NCI-H82 treated with DMSO at 0.1 percent for 48 hours (cell line): ENCODE results near the gene IL3RA.

ENCODE experiments used
- DNase-seq: peaks from one replicate; lab custom pipeline; 2025; ENCODE audit not compliant: unreplicated experiment; lab: John Stamatoyannopoulos, UW

Gene IL3RA

GRCh38 chrX:1380672-1381233 is 44.2 kb downstream of the IL3RA start:
- DNase-seq, result no peak

GRCh38 chrX:1384658-1385252 is 48.2 kb downstream of the IL3RA start:
- DNase-seq, result no peak

DNA sequence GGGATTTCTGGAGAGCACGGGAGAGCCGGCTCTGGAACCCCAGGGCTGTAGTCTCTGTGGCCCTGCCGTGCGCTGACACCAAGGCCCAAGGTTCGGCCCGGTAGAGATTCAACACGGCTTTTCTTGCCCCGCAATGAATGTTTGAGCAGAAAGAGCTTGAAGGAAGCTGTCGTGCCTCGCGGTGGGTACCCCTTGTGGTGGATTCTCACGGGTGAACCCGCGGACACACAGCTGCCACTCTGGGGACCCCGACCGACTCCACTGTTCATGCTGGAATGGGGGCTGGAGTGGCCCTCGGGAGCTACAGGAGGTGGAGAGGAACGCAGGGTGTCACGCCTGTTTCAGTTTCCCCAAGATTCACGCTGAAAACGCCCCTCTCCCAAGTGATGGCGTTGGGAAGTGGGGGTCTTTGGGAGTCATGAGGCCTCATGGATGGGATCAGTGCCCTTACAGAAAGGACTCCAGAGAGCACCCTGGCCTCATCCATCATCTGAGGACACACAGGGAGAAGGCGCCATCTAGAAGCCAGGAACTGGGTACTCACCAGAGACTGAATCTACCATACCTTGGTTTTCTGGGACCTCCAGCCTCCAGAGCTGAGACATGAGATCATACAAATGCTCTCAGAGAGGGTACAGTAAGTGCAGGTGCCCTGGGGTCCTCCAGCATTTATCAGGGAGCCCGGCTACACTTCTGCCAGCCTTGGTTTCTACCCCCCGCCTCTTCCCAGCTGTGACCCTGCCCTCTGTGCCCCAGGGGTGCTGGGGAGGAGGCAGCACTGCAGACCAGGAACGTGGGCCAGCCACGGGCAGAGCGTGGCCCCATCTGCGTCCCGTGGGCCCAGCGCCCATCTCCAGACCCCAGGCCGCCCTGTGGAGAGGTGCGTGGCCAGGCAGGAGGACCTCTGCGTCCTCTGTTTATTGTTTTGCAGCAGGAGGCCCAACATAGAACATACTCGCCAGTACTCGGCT is 49.0 kb downstream of the IL3RA start:
- DNase-seq, result no peak

DNA sequence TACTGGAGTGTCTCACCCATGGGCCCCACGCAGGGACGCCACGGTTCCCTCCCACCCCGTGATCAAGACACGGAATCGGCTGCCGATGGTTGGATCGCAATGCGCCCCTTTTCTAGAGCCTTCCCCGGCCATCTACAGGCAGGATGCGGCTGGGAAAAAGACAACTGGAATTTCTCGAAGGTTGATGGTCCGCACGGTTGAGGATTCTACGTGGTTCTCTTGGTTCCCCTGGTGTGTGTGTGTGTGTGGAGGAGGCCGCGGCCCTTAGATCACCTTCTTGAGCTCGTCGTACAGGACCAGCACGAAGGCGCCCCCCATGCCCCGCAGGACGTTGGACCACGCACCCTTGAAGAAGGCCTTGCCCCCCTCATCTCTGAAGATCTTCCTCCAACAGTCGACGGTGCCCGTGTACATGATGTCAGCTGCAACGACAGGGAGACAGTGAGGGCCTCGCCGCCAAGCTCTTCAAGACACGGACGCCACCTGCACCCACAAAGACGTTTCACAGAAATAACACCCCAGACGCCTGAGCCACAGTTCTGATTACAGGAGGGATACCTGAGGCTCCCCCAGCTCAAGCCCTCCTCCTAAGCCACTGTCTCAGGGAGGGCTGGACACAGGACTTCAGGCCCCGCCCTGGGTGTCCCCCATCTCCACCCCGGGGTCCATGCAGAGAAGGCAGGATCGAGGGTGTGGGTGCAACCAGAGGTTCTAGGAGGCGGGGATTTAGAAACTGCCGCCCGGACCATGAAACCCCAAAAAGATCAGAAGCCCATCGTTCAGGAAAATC is 49.9 kb downstream of the IL3RA start:
- DNase-seq, result no peak

- DNase-seq, result no peak
These were observed 50.7 kb downstream of the IL3RA start for GRCh38 chrX:1387141-1387776.

DNA sequence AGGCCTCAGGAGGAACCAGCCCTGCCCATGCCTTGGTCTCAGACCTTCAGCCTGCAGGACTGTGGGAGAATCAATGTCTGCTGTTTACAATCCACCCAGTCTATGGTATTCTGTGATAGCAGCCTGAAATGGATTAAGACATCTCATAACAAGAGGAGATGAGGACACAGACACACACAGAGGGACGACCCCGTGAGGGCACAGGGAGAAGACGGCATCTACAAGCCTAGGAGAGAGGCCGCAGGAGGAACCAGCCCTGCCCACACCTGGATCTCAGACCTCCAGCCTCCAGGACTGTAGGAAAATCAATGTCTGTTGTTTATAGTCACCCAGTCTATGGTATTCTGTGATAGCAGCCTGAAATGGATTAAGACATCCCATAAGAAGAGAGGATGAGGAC is 52.1 kb downstream of the IL3RA start:
- DNase-seq, result no peak

DNA sequence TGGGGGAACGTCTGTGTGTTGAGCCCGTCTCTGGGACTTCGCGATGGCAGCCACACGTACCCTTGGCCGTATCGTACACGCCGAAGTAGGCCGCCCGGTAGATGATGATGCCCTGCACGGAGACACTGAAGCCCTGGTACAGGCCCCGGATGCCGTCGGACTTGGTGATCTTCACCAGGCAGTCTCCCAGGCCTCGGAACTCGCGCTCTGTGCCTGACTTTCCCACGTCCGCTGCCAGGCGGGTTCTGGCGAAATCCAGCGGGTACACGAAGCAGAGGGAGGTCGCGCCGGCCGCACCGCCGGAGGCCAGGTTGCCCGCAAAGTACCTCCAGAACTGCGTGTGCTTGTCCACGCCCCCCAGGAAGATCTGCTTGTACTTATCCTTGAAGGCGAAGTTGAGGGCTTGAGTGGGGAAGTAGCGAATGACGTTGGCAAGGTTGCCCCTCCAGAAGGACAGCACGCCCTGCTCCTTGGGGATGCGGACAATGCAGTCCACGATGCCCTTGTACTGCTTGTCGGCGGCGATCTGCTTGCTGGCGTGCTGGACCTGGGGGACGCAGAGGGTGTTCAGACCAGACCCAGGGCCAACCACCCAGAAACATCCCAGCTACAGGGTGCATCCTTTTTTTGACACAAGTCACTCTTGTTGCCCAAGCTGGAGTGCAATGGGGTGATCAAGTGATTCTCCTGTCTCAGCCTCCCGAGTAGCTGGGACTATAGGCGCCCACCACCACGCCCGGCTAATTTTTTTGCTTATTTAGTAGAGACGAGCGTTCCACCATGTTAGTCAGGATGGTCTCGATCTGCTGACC is 52.8 kb downstream of the IL3RA start:
- DNase-seq, result no peak

DNA sequence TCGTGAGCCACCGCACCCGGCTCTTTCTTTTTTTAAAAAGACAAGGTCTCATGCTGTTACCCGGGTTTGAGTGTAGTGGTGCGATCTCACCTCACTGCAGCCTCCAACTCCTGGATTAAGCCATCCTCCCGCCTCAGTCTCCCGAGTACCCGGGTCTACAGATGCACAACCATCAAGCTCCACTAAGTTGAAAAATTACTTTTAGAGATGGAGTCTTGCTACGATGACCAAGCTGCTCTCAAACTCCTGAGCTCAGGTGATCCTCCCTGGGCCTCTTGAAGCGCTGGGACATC is 53.4 kb downstream of the IL3RA start:
- DNase-seq, result no peak

- DNase-seq, result no peak
These were observed 54.2 kb downstream of the IL3RA start for GRCh38 chrX:1390621-1391369.

- DNase-seq, result no peak
These were observed 54.8 kb downstream of the IL3RA start for GRCh38 chrX:1391370-1391706.

- no peak for DNase-seq
These were observed 55.3 kb downstream of the IL3RA start, which contains the start of gene SLC25A6 for GRCh38 chrX:1391707-1392375. TSS of gene SLC25A6 (minus strand) at chrX:1392113. CDS start at chrX:1392009, 104 bp downstream.

GRCh38 chrX:1392376-1393068 is 55.9 kb downstream of the IL3RA start:
- no peak for DNase-seq

DNA sequence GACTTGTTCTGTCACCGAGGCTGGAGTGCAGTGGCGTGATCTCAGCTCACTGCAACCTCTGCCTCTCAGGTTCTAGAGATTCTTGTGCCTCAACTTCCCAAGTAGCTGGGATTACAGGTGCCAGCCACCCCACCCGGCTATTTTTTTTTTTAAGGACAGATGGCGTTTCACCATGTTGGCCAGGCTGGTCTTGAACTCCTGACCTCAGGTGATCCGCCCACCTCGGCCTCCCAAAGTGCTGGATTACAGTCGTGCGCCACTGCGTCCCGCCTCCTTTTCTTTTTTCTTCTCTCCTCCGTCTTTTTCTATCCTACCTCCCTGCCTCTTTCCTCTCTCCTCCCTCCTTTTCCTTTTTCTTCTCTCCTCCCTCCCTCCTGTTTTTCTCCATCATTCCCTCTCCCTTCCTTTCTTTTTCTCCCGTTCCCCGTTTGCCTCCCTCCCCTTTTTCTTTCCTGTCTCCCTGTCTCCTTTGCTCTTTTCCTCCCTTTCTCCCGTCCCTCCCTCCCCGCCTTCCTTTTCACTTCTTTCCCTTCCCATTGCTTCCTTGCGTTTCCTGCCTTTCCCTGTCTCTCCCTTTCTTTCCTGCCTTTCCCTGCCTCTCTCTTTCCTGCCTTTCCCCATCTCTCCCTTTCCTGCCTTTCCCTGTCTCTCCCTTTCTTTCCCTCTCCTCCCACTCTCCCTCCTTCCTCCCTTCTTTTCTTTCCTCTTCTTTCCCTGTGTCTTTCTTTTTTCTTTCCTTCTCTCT is 57.5 kb downstream of the IL3RA start:
- no peak for DNase-seq

DNA sequence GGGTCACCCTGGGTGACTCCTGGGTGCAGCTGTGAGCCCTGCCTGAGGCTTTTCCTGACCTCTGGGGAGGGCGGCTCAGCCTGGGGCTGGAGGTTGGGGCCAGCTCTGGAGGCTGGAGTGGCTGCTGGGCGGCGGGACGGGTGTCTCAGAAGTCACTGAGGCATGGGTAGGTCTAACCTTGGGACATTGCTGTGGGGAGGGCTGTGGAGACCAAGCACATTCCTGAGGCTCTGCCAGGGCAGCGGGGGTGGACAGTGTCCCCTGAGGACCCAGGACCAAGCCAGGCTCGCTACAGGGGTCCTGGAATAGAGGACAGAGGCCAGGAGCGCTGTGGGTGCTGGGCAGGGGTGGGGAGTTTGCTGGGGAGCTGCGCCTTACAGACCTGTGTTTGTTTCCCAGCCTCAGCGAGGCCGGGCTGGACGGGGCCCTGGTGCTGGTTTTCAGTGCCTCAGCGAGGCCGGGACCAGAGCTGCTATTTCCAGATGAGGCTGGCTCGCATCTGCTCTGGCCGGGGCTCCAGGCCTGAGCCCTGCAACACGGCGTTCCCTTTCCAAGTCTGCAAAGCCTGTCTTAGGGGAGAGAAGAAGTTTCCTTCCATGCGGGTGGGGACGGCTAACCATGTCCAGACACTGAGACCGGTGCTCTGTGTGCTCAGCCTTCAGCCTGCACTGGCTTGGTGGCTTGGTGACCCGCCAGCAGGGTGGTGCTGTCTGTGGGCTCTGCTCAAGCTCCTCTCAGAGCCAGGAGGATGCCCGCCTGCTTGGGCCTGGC is 58.3 kb downstream of the IL3RA start:
- no peak for DNase-seq

- DNase-seq, result no peak
These were observed 59.1 kb downstream of the IL3RA start for GRCh38 chrX:1395646-1396216.

DNA sequence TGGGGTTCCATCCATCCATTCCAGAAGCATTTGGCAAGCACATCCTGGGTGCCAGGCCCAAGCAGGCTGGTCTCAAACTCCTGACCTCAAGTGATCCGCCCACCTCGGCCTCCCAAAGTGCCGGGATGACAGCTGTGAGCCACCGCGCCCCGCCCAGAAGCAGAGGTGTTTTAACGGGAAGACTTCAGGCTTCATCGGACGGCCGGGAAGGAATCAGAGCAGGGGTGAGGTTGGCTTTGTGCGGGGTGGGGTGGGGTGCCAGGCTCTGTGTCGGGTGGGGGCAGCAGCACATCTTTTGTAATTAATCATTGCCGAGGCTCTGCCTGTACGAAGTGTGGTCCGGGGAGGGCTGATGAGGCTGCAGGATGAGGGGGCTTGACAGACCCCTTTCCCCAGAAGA is 60.4 kb downstream of the IL3RA start:
- DNase-seq, result no peak
